H9 (cell line): ENCODE data around the gene CCDC68. TPM values are rescaled to one million over a fixed set of nuclear protein-coding genes. Genes with fewer than 3 reads are reported as not detected.

Experiments
- DNase-seq: peaks from one replicate; pipeline ENCODE4 v3.0.0-alpha.2; 2017
- H2AFZ ChIP-seq: one replicate; pipeline ENCODE4 v1.6.1; 2013; ENCODE audit warnings: mild to moderate bottlenecking, low read length, control low read depth, moderate library complexity
- H2AK5ac ChIP-seq: 2 replicates; pipeline ENCODE4 v1.6.1; 2013; ENCODE audit warnings: low read length, control low read depth, mixed read lengths; ENCODE audit not compliant: insufficient read length
- H2BK120ac ChIP-seq: one replicate; pipeline ENCODE4 v1.6.1; 2013; ENCODE audit warnings: low read depth, mild to moderate bottlenecking, low read length, control low read depth, inconsistent platforms; ENCODE audit not compliant: poor library complexity, severe bottlenecking
- H2BK12ac ChIP-seq: 2 replicates; pipeline ENCODE4 v1.6.1; 2013; ENCODE audit warnings: low read length, control low read depth, mixed read lengths, low read depth; ENCODE audit not compliant: insufficient read length
- H2BK15ac ChIP-seq: 2 replicates; pipeline ENCODE4 v1.6.1; 2013; ENCODE audit warnings: low read depth, low read length, control low read depth
- H2BK20ac ChIP-seq: one replicate; pipeline ENCODE4 v1.6.1; 2013; ENCODE audit warnings: low read depth, mild to moderate bottlenecking, low read length, control low read depth, inconsistent platforms; ENCODE audit not compliant: poor library complexity, severe bottlenecking
- H2BK5ac ChIP-seq: 2 replicates; pipeline ENCODE4 v1.6.1; 2013; ENCODE audit warnings: low read length, control low read depth, mixed read lengths; ENCODE audit not compliant: insufficient read length
- H3K14ac ChIP-seq: 2 replicates; pipeline ENCODE4 v1.6.1; 2013; ENCODE audit warnings: low read length, control low read depth; ENCODE audit not compliant: insufficient read depth
- H3K18ac ChIP-seq: 2 replicates; pipeline ENCODE4 v1.6.1; 2013; ENCODE audit warnings: low read depth, mild to moderate bottlenecking, mixed read lengths, low read length, control low read depth; ENCODE audit not compliant: insufficient read length
- H3K23ac ChIP-seq: 2 replicates; pipeline ENCODE4 v1.6.1; 2013; ENCODE audit warnings: low read length, control low read depth, mixed read lengths, low read depth; ENCODE audit not compliant: insufficient read length
- H3K23me2 ChIP-seq: 2 replicates; pipeline ENCODE4 v1.6.1; 2013; ENCODE audit warnings: low read depth, mild to moderate bottlenecking, mixed read lengths, low read length, control low read depth; ENCODE audit not compliant: insufficient read length, poor library complexity, severe bottlenecking
- H3K27ac ChIP-seq: 2 replicates; pipeline ENCODE4 v1.5.1; 2013; ENCODE audit warnings: low read length, control low read depth, mixed read lengths, low read depth; ENCODE audit not compliant: insufficient read length
- H3K27me3 ChIP-seq: 2 replicates; pipeline ENCODE4 v1.6.1; 2013; ENCODE audit warnings: low read length, control low read depth, inconsistent platforms; ENCODE audit not compliant: insufficient read depth
- H3K4ac ChIP-seq: 2 replicates; pipeline ENCODE4 v1.6.1; 2013; ENCODE audit warnings: low read depth, mild to moderate bottlenecking, control low read depth, inconsistent platforms, low read length, moderate library complexity
- H3K4me1 ChIP-seq: 2 replicates; pipeline ENCODE4 v1.6.1; 2013; ENCODE audit warnings: low read length, control low read depth, inconsistent platforms; ENCODE audit not compliant: insufficient read depth
- H3K4me2 ChIP-seq: 2 replicates; pipeline ENCODE4 v1.6.1; 2013; ENCODE audit warnings: low read length, control low read depth, mixed read lengths; ENCODE audit not compliant: insufficient read length, insufficient read depth
- H3K56ac ChIP-seq: 2 replicates; pipeline ENCODE4 v1.6.1; 2013; ENCODE audit warnings: low read depth, mild to moderate bottlenecking, mixed read lengths, low read length, control low read depth; ENCODE audit not compliant: insufficient read length
- H3K79me1 ChIP-seq: 2 replicates; pipeline ENCODE4 v1.6.1; 2013; ENCODE audit warnings: low read depth, mild to moderate bottlenecking, moderate library complexity, low read length, control low read depth, inconsistent platforms; ENCODE audit not compliant: insufficient read depth, poor library complexity, severe bottlenecking
- H3K79me2 ChIP-seq: 2 replicates; pipeline ENCODE4 v1.6.1; 2013; ENCODE audit warnings: low read length, control low read depth, inconsistent platforms; ENCODE audit not compliant: insufficient read depth
- H3K9ac ChIP-seq: 2 replicates; pipeline ENCODE4 v1.6.1; 2013; ENCODE audit warnings: low read length, control low read depth, mixed read lengths; ENCODE audit not compliant: insufficient read length; ENCODE audit errors: extremely low read depth
- H3K9me3 ChIP-seq: one replicate; pipeline ENCODE4 v1.6.1; 2013; ENCODE audit warnings: low read depth, low read length, inconsistent platforms; ENCODE audit not compliant: control insufficient read depth
- H3T11ph ChIP-seq: one replicate; pipeline ENCODE4 v1.6.1; 2013; ENCODE audit warnings: mild to moderate bottlenecking, low read length, control low read depth, inconsistent platforms
- H4K20me1 ChIP-seq: one replicate; pipeline ENCODE4 v1.6.1; 2013; ENCODE audit not compliant: control insufficient read depth, insufficient read length, insufficient read depth
- H4K5ac ChIP-seq: 2 replicates; pipeline ENCODE4 v1.6.1; 2013; ENCODE audit warnings: low read depth, mild to moderate bottlenecking, mixed read lengths, low read length, control low read depth; ENCODE audit not compliant: insufficient read length
- H4K8ac ChIP-seq: replicated peaks from 2 replicates; pipeline ENCODE4 v1.6.1; 2013; ENCODE audit warnings: low read length, control low read depth, mixed read lengths, low read depth; ENCODE audit not compliant: insufficient read length
- H4K91ac ChIP-seq: 2 replicates; pipeline ENCODE4 v1.6.1; 2013; ENCODE audit warnings: low read depth, mild to moderate bottlenecking, moderate library complexity, mixed read lengths, low read length, control low read depth; ENCODE audit not compliant: insufficient read length
- H3K27ac Mint-ChIP-seq, 3 experiments: 2 replicates in 2 of 3; 3 replicates in 1 of 3; pipeline ENCODE4 v1.8.0; 2020 to 2021; ENCODE audit warnings: mixed read lengths in 3 of 3, mild to moderate bottlenecking in 1 of 3, moderate library complexity in 1 of 3
- H3K27me3 Mint-ChIP-seq: 2 replicates; pipeline ENCODE4 v1.8.0; 2021; ENCODE audit warnings: low read depth, mild to moderate bottlenecking, moderate library complexity, mixed read lengths
- H3K36me3 Mint-ChIP-seq, 3 experiments: 2 replicates in 2 of 3; 3 replicates in 1 of 3; pipeline ENCODE4 v1.8.0; 2020 to 2021; ENCODE audit warnings: low read depth in 3 of 3, mixed read lengths in 3 of 3; ENCODE audit not compliant: insufficient read depth in 1 of 3
- H3K4me1 Mint-ChIP-seq, 2 experiments: 2 replicates each; pipeline ENCODE4 v1.8.0; 2020; ENCODE audit warnings: mixed read lengths in 2 of 2
- H3K4me3 Mint-ChIP-seq, 2 experiments: 2 replicates in 1 of 2; 3 replicates in 1 of 2; pipeline ENCODE4 v1.8.0; 2020 to 2021; ENCODE audit warnings: mild to moderate bottlenecking in 2 of 2, mixed read lengths in 2 of 2, moderate library complexity in 1 of 2
- H3K9me3 Mint-ChIP-seq, 2 experiments: 2 replicates in 1 of 2; 3 replicates in 1 of 2; pipeline ENCODE4 v1.8.0; 2020; ENCODE audit warnings: mild to moderate bottlenecking in 2 of 2, mixed read lengths in 2 of 2, moderate library complexity in 1 of 2
- CTCF ChIP-seq: fragments of 200-600 bp; sonication (generic); conservative IDR thresholded peaks from 3 replicates; pipeline ENCODE4 v1.8.0; 2021; ENCODE audit warnings: antibody characterized with exemption, mild to moderate bottlenecking
- WGBS: extraction: QIAGEN DNeasy Blood & Tissue Kit; methylation state at CpG from one replicate; pipeline ENCODE4 v1.1.7; 2013; ENCODE audit warnings: missing lambda C conversion rate, low lambda C conversion rate, mixed read lengths; ENCODE audit not compliant: insufficient read length; ENCODE audit errors: extremely low coverage; 5-methylcytosine and 5-hydroxymethylcytosine counted together
- total RNA-seq: library from RNA; stranded (reverse); gene quantifications from 2 replicates; pipeline ENCODE4 v1.2.1, GENCODE V29; 2021

The CCDC68 gene
- total RNA-seq, 1 experiment from 2014 or later = not detected

GRCh38 chr18:54852780-54853675, 106.2 kb downstream of the CCDC68 start:
- Histone ChIP-seq H2BK5ac (no peak overlapping the region), H3K9ac (no peak overlapping the region), H3K23ac (no peak overlapping the region), H3K4me2 (no peak overlapping the region), H3K14ac (no peak overlapping the region), H3K9me3 (no peaks in the 10 kb centered on the region), H3K27ac (no peak overlapping the region), H2AK5ac (no peak overlapping the region), H3K4me1 (no peaks in the 10 kb centered on the region), H4K20me1 (no peaks in the 10 kb centered on the region), H4K91ac (no peak overlapping the region), H3K18ac (no peak overlapping the region), H4K8ac (no peak overlapping the region), H2BK120ac (no peak overlapping the region), H3T11ph (no peak overlapping the region), H2BK15ac (no peak overlapping the region), H3K27me3 (no peaks in the 10 kb centered on the region), H4K5ac (no peak overlapping the region), H2BK12ac (no peak overlapping the region), H2BK20ac (no peak overlapping the region), H3K56ac (no peak overlapping the region), H3K79me1 (no peaks in the 10 kb centered on the region), H3K4ac (no peak overlapping the region), H2AFZ (no peak overlapping the region), H3K23me2 (no peaks in the 10 kb centered on the region), H3K79me2 (no peaks in the 10 kb centered on the region)
- H3K27me3 Mint-ChIP-seq = no peaks in the 10 kb centered on the region; the same call in 1 of the 2 replicates
- no peak for TF ChIP-seq CTCF
- peaks cover 0 to 3% of the 10 kb centered on the region in 2 experiments; a peak in 1 of 5 replicates for H3K9me3 Mint-ChIP-seq
- H3K36me3 Mint-ChIP-seq = no peaks in the 10 kb centered on the region
- H3K4me3 Mint-ChIP-seq = no peak overlapping the region
- H3K27ac Mint-ChIP-seq = no peak overlapping the region
- no peak for DNase-seq
- no CpG with 5 or more reads among the region's 6 CpGs for WGBS
- H3K4me1 Mint-ChIP-seq = no peaks in the 10 kb centered on the region

Other genes with a start within 250 kb of the CCDC68 start
- gene RAB27B, start 131.0 kb downstream of the CCDC68 start, total RNA-seq = 0.15 and 0.24 TPM in 2 replicates